IPS DF 4.7 (cell line): ENCODE data around the gene ABCG1.

ENCODE experiments used
- DNase-seq: peaks from one replicate; pipeline ENCODE4 v3.0.0-alpha.2; 2013; ENCODE audit warnings: low spot score; ENCODE audit errors: extremely low read depth

ABCG1 gene

DNA sequence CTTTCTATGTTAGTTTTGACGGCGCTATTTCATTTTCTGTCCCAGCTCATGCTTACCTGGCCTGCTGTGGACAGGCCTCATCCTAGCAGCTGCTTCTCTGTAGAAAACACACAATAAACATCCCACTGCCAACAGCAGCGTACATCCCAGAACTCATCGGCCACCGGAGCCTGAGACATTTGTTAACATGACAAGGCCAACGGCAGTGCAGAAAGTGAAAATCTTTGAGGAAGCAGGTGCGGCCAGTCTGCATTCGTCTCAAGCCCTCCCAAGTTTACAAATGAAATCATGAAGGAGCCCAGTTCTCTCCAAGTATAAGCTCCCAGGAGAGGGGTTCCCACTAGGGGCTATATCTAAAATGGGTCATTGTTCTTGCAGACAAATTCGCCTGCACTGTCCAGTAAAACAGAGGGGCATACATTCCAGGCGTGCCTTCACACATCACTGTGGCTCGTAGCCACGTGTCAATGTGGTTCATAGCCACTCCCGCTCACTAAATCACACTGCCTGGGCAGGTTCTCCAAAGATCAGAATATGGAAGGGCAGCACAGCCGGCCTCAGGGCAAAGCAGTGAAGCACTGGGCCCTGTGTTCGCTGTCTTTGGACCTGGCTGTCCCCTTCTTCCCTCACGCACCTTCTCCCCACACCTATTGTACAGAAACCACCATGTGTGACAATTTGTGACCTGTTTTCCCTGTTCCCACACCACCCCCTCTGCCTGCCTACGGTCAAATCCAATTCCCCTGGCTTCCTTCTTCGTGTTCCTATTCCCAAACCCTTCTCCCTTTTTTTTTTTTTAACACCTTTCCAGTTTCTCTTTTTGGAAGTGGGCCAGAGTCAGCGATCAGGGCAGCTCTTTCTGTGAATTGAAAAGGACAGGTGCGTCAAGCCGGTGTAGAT, 27.0 kb upstream of the ABCG1 start:
- DNase-seq: no peak

DNA sequence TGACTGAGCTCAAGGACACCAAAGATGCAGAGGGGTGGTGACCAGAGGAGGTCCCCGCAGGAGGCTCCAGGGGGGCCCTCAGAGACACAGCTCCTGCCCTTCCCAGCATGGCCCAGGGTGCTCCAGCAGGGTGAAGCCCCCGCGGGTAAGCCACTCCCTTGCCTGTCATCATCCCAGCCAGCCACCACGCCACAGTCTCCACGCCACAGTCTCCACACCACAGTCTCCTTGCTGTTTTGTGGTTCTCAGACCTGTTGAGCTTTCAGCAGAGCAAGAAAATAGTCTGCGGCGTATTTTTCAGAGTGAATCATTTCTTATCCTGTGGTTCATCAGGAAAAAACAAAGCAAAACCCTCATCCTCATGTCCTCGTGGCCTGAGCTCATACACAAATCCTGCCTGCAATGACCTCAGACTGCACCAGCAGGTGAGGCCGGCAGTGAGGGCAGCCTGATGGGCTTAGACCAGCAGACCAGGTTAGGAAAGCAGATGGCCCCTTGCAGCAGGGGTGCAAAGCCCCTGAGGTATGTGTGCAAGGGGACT, 25.7 kb upstream of the ABCG1 start:
- DNase-seq: no peak

DNA sequence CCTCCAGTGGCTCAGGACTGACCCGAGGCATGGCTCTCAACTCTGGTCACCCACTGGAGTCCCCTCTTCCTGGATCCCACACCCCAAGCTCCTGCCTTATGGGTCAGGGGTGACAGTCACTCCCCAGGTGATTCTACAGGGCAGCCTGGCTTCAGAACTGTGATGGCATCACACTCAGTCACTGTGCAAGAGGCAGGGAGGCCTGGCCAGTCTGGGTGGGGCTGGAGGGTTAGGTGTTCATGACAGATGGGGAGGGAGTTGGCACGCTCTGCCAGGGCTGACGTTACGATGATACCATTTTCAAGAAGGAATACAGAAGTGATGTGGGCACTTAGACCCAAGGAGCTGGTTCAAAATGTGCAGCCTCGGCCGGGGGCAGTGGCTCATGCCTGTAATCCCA, 25.2 kb upstream of the ABCG1 start:
- no peak for DNase-seq

DNA sequence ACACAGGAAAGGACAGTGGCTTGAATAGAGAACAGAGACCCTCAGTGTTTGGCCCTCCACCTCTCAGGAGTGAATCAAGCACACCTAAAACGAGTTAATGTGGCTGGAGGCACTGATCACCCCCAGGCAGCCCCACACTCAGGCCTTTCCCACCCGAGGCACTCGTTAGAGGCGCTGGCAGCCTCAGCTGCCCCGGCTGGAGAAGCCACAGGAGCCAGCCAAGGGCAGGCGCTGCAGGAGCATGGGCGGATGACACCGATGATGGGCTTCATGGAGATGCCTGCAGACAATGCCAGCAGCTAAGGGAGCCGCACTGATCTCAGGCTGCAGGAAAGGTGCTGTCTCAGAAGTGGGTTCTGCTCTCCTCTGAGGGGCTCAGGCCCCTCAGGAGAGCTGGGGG, 24.1 kb upstream of the ABCG1 start:
- no peak for DNase-seq

DNA sequence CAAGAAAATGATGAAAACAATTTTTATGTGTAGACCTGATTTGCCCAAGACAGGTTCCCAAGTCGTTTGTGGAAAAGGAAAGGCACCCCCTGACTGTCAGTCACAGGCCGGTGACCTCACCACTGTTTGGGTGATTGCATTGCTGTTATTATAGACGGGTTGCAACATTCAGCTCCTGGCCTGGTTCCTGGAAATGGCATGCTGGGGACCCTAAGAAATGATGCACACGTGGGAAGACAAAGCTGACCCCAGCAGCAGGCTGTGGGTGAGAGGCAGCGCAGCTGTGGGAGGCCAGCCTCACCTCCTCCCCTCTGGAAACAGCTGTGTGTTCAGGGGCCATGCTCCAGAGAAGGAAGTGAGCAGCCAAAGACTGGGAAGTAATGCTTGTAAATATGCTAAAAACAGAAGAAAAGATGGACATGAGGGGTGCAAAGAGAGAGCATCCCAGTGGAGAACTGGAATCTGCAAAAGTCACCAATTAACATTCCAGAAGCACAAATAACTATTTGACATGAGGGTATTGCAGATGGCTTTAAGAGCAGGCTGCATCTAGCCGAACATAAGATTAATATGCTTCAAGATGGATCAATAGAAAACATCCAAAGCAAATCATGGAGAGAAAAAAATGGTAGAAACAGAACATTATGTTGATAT, 23.4 kb upstream of the ABCG1 start:
- no peak for DNase-seq

DNA sequence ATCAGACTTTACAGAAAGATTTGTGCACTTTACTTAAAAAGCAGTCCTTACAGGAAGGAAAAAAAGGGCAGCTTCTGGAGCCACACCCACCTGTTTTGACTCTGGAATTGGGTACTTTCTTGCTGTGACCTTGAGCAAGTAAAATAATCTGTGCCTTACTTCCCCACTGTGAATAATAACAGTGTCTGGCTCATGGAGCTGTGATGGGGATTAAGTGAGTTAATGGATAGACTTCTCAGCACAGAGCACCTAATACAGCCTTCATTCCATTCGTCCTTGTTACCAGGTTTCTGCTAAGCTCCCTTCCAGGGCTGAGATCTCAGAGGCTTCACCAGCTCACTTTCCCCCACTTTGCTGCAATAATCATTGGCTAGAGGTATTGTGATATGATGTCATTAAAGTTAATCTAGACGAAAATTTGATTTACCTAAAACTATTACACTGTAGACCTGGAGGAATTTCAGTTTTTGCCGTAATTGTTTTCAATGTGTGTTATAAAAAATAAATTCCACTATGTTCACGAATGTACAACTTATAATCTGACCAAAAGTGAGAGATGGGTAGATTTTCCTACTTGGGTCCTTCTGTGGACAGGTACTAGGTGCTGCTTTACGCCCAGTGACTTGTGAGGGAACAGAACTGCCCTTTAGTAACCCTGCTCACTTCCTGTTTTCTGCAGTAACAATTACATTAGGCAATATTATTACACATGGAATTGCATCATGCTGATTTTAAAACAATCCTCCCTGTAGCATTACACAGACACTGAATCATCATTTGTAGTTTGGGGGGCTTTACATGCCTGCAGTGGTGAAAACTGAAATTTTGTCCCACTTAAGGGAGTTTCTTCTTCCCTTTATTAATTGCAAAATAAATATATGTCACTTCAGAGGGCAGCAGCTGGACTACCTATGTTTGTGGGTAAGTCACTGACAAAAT, 19.7 kb upstream of the ABCG1 start:
- DNase-seq: no peak

DNA sequence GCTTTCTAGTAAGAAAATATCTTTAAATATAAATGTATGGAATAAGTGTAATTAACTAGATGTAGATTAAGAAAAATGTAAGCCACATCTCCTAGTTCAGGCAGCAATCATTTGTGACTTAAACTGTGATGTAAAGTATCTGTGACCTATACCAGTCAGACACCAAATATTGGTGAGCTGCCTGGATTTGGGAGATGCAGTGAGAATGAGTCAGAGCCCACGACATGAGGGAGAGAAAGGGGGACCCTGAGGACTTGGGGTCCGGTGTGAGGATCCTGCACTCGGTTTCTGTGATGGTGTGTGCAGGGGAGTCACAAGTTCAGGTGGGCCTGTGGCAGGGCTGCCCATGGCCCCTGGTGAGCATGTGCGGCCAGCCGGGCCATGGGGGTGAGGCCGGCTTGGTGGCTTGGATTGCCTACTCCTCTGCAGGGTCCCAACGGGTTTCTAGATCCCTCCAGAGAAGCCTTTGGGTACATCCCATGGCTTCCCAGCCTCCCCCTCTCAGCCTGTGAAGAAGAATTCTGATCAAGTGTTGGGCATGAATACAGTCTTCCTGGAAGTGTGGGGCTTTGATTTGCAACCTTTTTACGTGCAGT, 19.0 kb upstream of the ABCG1 start:
- no peak for DNase-seq

DNA sequence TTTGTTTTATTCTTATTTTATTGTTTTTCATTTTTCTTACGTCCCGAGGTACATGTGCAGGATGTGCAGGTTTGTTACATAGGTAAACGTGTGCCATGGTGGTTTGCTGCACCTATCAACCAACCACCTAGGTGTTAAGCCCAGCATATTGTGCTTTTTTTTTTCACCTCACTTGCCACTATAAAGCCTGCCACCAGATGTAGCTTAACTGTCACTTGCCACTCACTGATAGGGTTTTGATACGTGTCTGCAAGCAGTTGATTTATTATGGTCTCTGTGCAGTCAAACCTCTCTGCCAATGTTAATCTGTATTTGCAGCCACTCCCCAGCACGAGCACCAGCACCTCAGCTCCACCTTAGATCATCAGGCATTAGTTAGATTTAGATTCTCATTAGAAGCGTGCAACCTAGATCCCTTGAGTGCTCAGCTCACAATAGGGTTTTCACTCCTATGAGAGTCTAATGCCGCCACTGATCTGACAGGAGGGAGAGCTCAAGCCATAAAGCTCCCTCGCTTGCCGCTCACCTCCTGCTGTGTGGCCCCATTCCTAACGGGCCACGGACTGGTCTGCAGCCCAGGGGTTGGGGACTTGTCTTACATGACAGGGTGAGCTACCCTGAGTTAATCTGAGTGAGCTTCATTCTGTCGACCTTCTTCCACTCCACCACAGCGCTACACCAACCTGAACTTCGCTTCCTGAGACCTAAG, 17.9 kb upstream of the ABCG1 start:
- no peak for DNase-seq

DNA sequence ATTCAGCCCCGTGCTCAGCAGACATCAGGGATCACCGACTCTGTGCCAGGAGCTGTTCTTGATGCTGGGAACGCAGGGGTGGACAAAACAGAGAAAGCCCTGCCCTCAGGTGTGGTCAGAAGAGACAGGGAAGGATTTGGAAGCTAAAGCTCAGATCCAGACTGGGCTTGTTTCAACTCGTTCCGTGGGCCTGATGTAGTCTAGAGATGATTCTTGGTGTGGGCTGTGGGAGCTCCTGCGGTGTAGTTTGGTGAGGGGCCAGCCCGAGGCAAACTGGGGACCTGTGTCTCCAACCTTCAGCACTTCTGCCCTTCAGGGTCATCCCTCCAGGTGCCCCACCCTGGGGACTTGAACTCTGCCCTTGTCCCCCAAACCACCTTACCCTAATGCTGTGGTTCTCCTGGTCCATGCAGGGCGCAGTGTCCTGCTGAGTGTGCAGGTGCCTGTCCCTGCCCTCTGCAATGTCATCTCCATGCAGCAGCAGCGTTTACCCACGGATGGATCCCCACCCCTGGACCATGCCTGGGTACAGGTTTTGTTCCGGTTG, 17.3 kb upstream of the ABCG1 start:
- no peak for DNase-seq

DNA sequence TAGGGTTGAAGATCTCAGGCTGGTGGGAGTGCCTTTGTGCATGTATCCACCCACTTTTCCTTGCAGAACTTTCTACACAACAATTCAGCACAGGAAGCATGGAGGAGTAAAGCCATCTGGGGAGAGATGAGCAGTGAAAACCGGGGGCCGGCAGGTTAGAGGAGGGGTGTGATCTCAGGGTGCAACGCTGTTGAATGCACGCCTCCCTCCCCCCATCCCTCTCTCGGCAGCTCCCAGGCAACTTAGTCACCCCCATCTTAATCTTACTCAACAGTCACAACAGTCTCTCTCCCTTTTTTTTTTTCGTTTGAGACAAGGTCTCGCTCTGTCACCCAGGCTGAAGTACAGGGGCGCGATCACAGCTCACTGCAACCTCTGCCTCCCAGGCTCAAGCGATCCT, 16.6 kb upstream of the ABCG1 start:
- no peak for DNase-seq

DNA sequence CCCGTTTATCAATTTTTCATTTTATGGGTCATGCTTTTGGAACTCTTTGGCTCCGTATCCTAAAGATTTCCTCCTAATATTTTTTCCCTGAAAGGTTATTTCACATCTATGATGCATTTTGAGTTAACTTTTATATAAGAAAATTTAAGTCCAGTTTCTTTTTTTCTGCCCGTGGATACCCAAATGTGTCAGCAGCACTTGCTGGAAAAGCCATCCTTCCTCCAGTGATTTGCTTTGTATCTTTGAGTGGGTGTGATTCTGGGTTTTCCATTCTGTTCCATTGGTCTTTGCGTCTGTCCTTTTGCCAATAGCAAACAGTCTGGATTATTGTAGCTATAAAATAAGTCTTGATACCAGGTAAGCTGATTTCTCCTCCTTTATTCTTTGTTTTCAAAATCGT, 15.6 kb upstream of the ABCG1 start:
- no peak for DNase-seq

DNA sequence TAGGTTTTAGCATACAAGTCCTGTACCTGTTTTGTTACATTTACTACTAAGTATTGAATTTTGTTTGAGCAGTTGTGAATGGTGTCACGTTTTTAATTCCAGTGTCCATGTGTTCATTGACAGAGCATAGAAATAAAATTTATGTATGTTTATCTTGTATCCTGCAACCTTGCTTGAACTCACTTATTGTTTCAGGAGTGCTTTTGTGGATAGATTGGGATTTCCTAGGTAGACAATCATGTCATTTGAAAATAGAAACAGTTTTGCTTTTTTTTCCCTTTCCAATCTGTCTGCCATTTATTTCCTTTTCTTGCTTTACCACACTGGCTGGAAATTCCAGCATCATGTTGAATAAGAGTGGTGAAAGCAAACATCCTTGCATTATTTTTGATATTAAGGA, 15.0 kb upstream of the ABCG1 start:
- DNase-seq: no peak

DNA sequence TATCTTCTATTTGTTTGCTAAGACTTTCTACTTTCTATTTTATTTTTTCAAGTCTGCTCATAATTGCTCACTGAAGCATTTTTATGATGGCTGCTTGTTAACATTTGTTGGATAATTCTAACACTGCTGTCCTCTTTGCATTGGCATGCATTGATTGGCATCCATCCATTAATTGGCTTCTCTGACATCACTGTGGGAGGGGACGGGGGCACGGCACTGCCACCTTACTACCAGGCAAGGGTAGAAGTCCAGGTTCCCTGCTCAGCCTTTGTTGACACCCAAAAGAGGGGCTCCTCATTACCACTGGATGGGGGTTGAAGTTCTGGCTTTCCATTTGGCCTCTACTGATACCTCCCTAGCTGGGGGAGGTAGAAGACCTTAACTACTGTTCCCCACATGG, 11.5 kb upstream of the ABCG1 start:
- DNase-seq: no peak

DNA sequence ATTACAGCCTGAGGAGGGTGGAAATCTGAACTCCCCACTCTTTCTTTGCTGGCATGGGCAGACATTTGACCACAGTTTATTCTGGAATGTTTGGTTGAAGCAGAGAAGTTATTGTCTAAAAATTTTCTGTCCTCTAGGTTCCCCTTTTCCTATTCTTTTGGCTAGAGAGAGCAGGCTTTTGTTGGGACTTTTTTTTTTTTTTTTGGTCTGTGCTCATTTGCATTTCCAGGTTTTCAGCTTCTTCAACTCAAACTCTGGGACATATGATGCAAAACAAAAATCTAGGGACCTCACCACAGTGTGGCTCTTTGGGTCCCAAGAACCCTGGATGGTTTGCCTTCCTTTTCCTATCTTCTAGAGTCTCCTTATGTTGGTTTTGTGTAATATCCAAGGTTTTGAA, 10.9 kb upstream of the ABCG1 start:
- no peak for DNase-seq

DNA sequence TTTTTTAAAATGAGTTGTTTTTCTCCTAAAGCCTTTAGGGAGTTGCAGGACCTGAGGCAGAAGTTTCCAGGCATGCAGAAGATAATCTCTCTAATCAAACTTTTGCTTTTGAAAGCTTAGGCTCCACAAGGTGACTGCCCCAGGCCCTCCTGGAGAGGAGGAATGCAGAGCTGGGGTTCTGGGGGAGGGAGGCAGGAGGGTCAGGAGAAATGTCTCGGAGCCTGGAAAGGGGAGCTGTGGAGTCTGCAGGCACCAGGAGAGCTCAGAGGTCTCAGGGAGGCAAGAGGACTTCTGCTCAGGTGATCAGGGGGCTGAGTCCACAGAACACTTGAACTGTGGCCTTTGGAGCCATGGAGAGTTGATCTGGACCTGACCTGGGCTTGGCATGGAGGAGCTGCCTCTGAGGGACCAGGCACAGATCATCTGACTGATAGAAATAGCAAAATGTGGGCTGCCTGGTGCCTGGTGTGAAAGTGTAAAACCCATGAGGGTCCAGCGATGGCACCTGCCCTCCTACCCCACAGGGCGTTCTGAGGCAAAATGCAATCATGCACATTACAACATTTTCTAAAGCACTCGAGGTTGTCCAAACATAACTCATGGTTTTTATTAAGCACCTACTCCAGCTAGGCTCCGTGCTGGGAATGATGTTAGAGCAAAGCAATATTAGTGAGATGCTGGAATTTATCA, 10.0 kb upstream of the ABCG1 start:
- DNase-seq: no peak

DNA sequence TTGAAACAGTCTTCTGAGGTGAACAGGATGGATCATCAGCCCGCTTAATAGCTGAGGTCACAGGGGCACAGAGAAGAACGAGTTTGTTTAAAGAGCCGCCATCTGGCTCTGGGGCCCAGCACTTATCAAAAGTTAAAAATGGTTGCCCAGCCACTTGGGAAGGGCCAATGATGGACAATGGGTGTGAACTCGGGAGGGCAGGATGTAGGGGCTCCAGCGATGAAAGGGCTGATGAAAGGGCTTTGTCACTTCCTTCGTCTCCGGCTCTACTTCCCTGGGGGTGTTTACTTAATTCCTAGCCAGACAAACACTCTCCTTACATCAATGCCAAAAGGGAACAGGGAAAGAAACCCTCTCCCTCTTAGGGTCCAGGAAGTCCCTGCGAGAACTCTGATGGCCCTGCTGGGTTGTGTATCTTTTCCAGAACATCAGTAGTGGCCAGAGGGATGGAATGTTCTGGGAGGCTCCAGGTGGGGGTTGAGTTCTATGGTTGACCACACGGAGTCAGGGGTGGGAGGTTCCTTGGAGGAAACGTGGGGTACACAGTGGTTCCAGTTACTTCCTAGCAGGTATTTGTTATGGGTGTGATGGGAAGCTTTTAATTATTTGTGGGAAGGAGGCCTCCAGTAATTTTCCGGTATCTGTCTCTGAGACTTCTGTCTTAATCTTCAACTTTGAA, 9.0 kb upstream of the ABCG1 start:
- DNase-seq: no peak

DNA sequence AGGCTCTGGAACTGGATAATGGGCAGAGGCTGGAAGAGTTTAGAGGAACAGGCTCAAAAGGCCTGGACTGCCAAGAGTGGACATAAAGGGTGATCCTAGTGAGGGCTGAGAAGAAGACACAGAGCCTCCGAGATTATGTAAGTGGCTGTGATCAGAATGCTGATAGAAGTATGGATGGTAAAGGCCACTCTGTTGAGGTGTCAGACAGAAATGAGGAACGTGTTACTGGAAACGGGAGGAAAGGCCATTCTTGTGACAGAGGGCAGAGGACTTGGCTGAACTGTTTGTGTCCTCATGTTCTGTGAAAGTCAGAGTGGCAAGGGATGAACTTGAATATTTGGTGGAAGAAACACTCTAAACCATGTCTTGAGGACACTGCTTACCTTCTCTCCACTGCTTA, 6.7 kb upstream of the ABCG1 start:
- no peak for DNase-seq

DNA sequence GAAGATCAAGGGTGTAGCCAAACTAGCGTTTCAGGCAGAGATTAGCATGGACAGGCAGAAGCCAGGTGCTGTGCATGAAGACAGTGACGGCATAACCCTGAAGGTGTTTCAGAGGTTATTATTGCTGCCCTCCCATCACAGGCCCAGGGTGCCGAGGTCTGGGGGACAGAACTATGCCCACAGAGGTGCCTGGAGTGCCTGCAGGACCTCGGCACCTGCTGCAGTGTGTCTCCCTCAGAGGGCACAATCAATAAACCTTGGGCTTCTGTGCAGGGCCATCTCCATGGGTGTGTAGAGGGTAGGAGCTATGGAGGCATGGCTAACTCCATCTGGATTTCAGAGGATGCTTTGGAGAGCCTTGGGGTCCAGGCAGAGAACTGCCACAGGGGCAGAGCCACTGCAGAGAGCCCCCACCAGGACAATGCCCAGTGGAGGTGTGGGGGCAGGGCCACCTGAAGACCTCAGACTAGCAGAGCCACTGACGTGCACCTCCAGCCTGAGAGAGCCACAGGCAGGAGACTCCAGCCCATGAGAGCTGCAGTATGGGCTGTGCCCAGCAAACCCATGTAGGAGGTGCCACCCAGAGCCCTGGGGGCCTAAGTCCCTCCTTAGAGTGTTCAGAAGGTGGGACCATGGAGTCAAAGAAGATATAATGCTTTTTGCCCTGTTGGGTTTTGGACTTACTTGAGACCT, 5.7 kb upstream of the ABCG1 start:
- DNase-seq: no peak
